Dermis blood vessel endothelial cell (primary cell): Measurements from ENCODE around the gene MTRF1L. TPM values are rescaled to one million over a fixed set of nuclear protein-coding genes. Genes with fewer than 3 reads are reported as not detected.
"Not testable (repeated sequence)": the region's sequence is repeated elsewhere in the genome, so short reads cannot be mapped to it uniquely, and the experiment has no call there.

Source experiments
- DNase-seq: peaks from one replicate; pipeline ENCODE4 v3.0.0; 2010
- total RNA-seq: library from RNA; depleted of rRNA; stranded (reverse); fragments of >200 nt; gene quantifications from 2 replicates; pipeline ENCODE4 v1.2.3, GENCODE V29; 2014

MTRF1L gene
- total RNA-seq, 1 donor from 2014 or later = 20.8 TPM

GRCh38 chr6:152969688-152970418, 32.7 kb downstream of the MTRF1L start:
- DNase-seq = no peak

GRCh38 chr6:152966168-152966894, 36.2 kb downstream of the MTRF1L start:
- DNase-seq = not testable (repeated sequence)

DNA sequence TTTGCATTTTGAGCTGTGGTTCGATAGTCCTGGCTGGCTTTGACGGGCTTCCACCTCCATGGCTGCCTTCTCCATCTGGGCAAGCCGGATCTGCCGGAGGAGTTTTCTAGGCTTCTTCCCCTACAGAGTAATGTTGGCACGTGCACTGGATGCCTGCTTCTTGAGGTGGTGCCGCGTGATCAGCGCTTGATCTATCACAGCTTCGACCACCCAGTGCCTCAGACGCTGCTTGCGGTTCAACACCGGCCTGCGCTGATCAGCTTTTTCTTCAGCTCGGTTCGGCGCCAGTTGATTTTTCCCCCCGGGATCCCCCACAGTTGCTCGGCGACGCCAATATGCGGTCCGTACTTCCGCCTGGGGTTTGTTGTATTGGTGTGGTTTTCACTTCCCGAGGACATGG, 43.2 kb downstream of the MTRF1L start:
- DNase-seq = no peak

GRCh38 chr6:152957796-152958195, 44.7 kb downstream of the MTRF1L start:
- DNase-seq = no peak

GRCh38 chr6:152954443-152954842, 48.1 kb downstream of the MTRF1L start:
- peak; percentile 19 for DNase-seq

- peak; percentile 66 for DNase-seq
These were observed 49.5 kb downstream of the MTRF1L start for GRCh38 chr6:152952866-152953509.

DNA sequence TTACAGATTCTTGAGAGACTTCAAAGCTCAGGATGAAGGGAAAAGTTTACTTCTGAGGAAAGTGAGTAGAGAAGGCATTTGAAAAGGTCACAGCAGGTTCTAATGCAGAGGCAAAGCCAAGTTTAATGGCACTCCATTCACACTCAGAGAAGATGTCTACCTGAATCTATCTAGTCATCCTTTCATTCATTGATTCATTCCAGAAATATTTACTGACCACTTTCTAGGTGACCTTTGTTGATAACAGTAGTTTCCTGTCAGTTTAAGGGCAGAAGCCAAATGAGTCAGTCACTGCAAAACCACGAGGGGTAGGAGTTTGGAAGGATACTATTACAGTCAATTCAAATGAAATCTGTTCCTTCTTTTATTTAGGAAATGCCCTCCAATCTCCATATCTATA, 50.5 kb downstream of the MTRF1L start:
- DNase-seq = peak; percentile 17

DNA sequence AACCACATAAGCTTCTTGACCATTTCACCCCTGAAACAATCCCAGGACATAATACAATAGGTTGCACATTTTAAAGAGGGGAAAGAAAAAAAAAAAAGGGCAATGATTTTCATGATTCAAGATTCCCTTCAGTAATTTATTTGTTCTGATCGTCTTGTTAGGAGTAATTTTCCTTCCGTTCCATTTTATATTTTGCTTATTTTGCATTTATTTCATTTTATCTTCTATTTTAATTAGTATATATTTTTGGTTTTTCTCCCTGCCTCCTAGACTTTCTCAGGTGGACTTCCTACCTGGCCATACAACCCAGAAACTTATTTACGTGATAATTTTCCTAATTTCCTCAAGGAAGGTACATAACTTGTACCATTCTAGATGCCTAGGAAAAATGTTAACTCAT, 52.3 kb downstream of the MTRF1L start:
- DNase-seq = no peak

GRCh38 chr6:152948150-152948768, 54.2 kb downstream of the MTRF1L start:
- peak; percentile 73 for DNase-seq

DNA sequence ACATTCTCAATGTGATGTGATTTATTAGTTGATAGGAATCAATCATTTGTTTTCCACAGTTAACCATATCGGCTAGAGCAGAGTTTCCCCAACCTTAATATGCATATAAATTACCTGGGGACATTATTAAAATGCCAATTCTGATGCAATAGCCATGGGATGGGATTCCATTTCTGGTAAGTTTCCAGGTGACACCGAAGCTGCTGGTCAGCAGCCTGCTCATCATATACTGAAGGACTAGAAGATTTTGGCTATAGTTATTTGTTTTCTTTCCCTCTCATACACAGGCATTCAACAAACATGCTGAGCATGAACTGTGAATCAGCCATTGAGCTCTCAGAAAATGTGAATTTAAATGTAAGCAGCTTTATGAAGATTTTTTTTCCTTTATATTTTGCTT, 55.5 kb downstream of the MTRF1L start:
- DNase-seq = no peak

DNA sequence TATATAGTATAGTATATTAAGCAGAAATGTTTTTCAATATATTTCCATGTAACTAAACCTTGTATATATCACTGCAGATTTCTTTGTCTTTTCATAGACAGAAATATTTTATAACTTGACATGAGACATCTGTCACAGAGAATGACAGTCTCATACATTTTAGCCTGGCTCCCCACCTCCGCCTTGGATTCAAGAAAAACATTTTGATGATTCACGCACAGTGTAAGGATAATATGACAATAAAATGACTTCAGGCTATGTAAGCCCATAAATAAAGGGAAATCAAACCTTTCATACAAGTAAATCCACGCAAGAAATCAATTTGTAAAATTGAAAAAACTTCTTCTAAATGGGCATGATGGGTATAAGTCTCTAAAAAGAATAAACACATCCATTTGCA, 56.0 kb downstream of the MTRF1L start:
- no peak for DNase-seq

- no peak for DNase-seq
These were observed 59.1 kb downstream of the MTRF1L start for GRCh38 chr6:152943260-152943897.

- DNase-seq = no peak
These were observed 60.1 kb downstream of the MTRF1L start for GRCh38 chr6:152942319-152942869.

DNA sequence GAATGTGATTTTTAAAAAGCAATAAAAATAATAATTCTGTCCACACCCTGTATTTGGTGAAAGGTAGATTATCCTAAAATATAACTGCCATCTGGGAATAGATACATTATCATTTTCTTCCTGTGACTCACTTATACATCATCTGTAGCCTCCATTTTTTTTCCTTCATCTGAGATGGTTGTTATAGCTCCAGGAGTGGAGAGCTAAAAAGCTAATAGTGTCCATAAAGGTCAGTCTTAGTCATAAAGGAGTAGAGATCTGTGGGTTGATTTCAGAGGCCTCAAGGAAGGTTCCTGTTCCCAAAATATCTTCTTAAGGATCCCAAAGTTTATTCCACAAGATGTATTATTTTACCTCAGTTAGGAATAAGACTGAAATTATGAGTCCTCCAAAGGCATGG, 60.8 kb downstream of the MTRF1L start:
- DNase-seq = no peak

Other genes starting within 250 kb of the MTRF1L start
- gene FBXO5, start 19.7 kb downstream of the MTRF1L start, total RNA-seq = 10.9 and 24.5 TPM in 2 replicates
- gene RGS17, start 128.6 kb upstream of the MTRF1L start, total RNA-seq = 3.3 and 3.9 TPM in 2 replicates